HL-60 (cell line): ENCODE measurements around the gene SPATS2.

Experiments used
- DNase-seq, 2 experiments: peaks; one replicate each; pipeline ENCODE4 v3.0.0-alpha.2; 2010 to 2020; ENCODE audit warnings: low read depth in 1 of 2, low spot score in 1 of 2
- H3K27ac ChIP-seq: fragments of 250-450 bp; sonication (Bioruptor Pico); replicated peaks from 2 replicates; pipeline ENCODE4 v1.5.1; 2020; ENCODE audit warnings: mild to moderate bottlenecking, moderate library complexity
- H3K27me3 ChIP-seq: fragments of 250-450 bp; sonication (Bioruptor Pico); 2 replicates; pipeline ENCODE4 v1.5.1; 2021; ENCODE audit warnings: mild to moderate bottlenecking, moderate library complexity; ENCODE audit not compliant: insufficient read depth, poor library complexity, severe bottlenecking
- H3K4me3 ChIP-seq: replicated peaks from 2 replicates; pipeline ENCODE4 v1.5.1; 2011; ENCODE audit warnings: mild to moderate bottlenecking, control low read depth, low read length; ENCODE audit not compliant: insufficient read depth
- CTCF ChIP-seq: IDR thresholded peaks from one replicate; pipeline ENCODE4 v1.5.1; 2011; ENCODE audit warnings: low read length, control low read depth, inconsistent platforms; ENCODE audit not compliant: insufficient read depth
- GABPA ChIP-seq: IDR thresholded peaks from 2 replicates; pipeline ENCODE4 v1.6.1; 2012; ENCODE audit warnings: low read depth
- POLR2AphosphoS5 ChIP-seq: IDR thresholded peaks from 2 replicates; pipeline ENCODE4 v1.6.1; 2012; ENCODE audit warnings: low read depth
- REST ChIP-seq: IDR thresholded peaks from 2 replicates; pipeline ENCODE4 v1.6.1; 2012; ENCODE audit warnings: low read depth; ENCODE audit not compliant: insufficient replicate concordance
- SPI1 ChIP-seq: IDR thresholded peaks from 2 replicates; pipeline ENCODE4 v1.6.1; 2012; ENCODE audit warnings: low read depth, mild to moderate bottlenecking, borderline replicate concordance

SPATS2 gene

GRCh38 chr12:49512546-49512945, 145.3 kb downstream of the SPATS2 start:
- no peak for TF ChIP-seq POLR2AphosphoS5
- TF ChIP-seq REST = no peak
- TF ChIP-seq CTCF = no peak
- no peak for TF ChIP-seq SPI1
- TF ChIP-seq GABPA = no peak
- no peak for DNase-seq
- Histone ChIP-seq H3K4me3 (no peak overlapping the region), H3K27ac (no peak overlapping the region), H3K27me3 (no peaks in the 10 kb centered on the region)

- TF ChIP-seq SPI1 = no peak
- TF ChIP-seq GABPA = no peak
- no peak for TF ChIP-seq REST
- no peak for TF ChIP-seq POLR2AphosphoS5
- TF ChIP-seq CTCF = no peak
- no peak overlapping the region for H3K27ac ChIP-seq
- no peak for DNase-seq
Observed at GRCh38 chr12:49515266-49515665, 148.0 kb downstream of the SPATS2 start.

GRCh38 chr12:49518914-49519573, 151.8 kb downstream of the SPATS2 start:
- TF ChIP-seq REST = no peak
- no peak for TF ChIP-seq SPI1
- no peak for TF ChIP-seq CTCF
- no peak for TF ChIP-seq GABPA
- TF ChIP-seq POLR2AphosphoS5 = no peak

More at GRCh38 chr12:49515266-49515665, 148.0 kb downstream of the SPATS2 start:
- Histone ChIP-seq H3K4me3 (no peak overlapping the region), H3K27me3 (no peaks in the 10 kb centered on the region)

More at GRCh38 chr12:49518914-49519573, 151.8 kb downstream of the SPATS2 start:
- Histone ChIP-seq H3K4me3 (no peak overlapping the region), H3K27ac (no peak overlapping the region), H3K27me3 (no peaks in the 10 kb centered on the region)
- no peak for DNase-seq
